ENCODE measurements around the gene OR8G1.
"Not testable (repeated sequence)": the region's sequence is repeated elsewhere in the genome, so short reads cannot be mapped to it uniquely, and the experiment has no call there.

Gene OR8G1

GRCh38 chr11:124225471-124225870, 15.4 kb upstream of the OR8G1 start:
- no peak for DNase-seq (ENCODE audit: low spot score)
- in situ Hi-C loops (cut with MboI; ENCODE audit: low sequenced_read_pairs, unreplicated experiment): no loop called here
- no peak for TF ChIP-seq CTCF (IDR thresholded peaks at IDR 0.05; ENCODE audit: borderline replicate concordance, control extremely low read depth, extremely low read depth, insufficient read depth, missing control alignments)

- no peak for TF ChIP-seq CTCF (IDR thresholded peaks at IDR 0.05; ENCODE audit: borderline replicate concordance, control extremely low read depth, extremely low read depth, insufficient read depth, missing control alignments)
- no peak for DNase-seq (ENCODE audit: low spot score)
- in situ Hi-C loops (cut with MboI; ENCODE audit: low sequenced_read_pairs, unreplicated experiment): no loop called here
These were observed 7.5 kb upstream of the OR8G1 start for GRCh38 chr11:124233376-124233775.

- no peak for DNase-seq (ENCODE audit: low spot score)
- in situ Hi-C loops (cut with MboI; ENCODE audit: low sequenced_read_pairs, unreplicated experiment): no loop called here
- TF ChIP-seq CTCF (IDR thresholded peaks at IDR 0.05; ENCODE audit: borderline replicate concordance, control extremely low read depth, extremely low read depth, insufficient read depth, missing control alignments): no peak
These were observed 2.4 kb upstream of the OR8G1 start for GRCh38 chr11:124238512-124238911.

- in situ Hi-C loops (cut with MboI; ENCODE audit: low sequenced_read_pairs, unreplicated experiment); DNase-seq (ENCODE audit: low spot score): not testable (repeated sequence)
These were observed 9.0 kb downstream of the OR8G1 start for GRCh38 chr11:124249869-124250268.

- in situ Hi-C loops (cut with MboI; ENCODE audit: low sequenced_read_pairs, unreplicated experiment): no loop called here
- no peak for DNase-seq (ENCODE audit: low spot score)
- TF ChIP-seq CTCF (IDR thresholded peaks at IDR 0.05; ENCODE audit: borderline replicate concordance, control extremely low read depth, extremely low read depth, insufficient read depth, missing control alignments): no peak
These were observed 15.2 kb downstream of the OR8G1 start, which contains the start of gene OR8G5 for GRCh38 chr11:124256076-124256475. OR8G5 (plus strand) TSS chr11:124256376; CDS start chr11:124264932, 8,556 bp downstream.

- in situ Hi-C loops (cut with MboI; ENCODE audit: low sequenced_read_pairs, unreplicated experiment); DNase-seq (ENCODE audit: low spot score): not testable (repeated sequence)
These were observed 24.1 kb downstream of the OR8G1 start for GRCh38 chr11:124265041-124265440.

GRCh38 chr11:124270886-124271285, 30.0 kb downstream of the OR8G1 start:
- DNase-seq (ENCODE audit: low spot score); in situ Hi-C loops (cut with MboI; ENCODE audit: low sequenced_read_pairs, unreplicated experiment): not testable (repeated sequence)

- DNase-seq (ENCODE audit: low spot score): no peak
- in situ Hi-C loops (cut with MboI; ENCODE audit: low sequenced_read_pairs, unreplicated experiment): no loop called here
These were observed 33.1 kb downstream of the OR8G1 start for GRCh38 chr11:124274000-124274399.

More at GRCh38 chr11:124274000-124274399, 33.1 kb downstream of the OR8G1 start:
- no peak for TF ChIP-seq CTCF (IDR thresholded peaks at IDR 0.05; ENCODE audit: borderline replicate concordance, control extremely low read depth, extremely low read depth, insufficient read depth, missing control alignments)

Measured in GM13976 (cell line).